ENCODE measurements around the gene TULP4.

The TULP4 gene

GRCh38 chr6:158268361-158269147 lies 43.7 kb upstream of the TULP4 start:
- TF ChIP-seq, protein P1, sequence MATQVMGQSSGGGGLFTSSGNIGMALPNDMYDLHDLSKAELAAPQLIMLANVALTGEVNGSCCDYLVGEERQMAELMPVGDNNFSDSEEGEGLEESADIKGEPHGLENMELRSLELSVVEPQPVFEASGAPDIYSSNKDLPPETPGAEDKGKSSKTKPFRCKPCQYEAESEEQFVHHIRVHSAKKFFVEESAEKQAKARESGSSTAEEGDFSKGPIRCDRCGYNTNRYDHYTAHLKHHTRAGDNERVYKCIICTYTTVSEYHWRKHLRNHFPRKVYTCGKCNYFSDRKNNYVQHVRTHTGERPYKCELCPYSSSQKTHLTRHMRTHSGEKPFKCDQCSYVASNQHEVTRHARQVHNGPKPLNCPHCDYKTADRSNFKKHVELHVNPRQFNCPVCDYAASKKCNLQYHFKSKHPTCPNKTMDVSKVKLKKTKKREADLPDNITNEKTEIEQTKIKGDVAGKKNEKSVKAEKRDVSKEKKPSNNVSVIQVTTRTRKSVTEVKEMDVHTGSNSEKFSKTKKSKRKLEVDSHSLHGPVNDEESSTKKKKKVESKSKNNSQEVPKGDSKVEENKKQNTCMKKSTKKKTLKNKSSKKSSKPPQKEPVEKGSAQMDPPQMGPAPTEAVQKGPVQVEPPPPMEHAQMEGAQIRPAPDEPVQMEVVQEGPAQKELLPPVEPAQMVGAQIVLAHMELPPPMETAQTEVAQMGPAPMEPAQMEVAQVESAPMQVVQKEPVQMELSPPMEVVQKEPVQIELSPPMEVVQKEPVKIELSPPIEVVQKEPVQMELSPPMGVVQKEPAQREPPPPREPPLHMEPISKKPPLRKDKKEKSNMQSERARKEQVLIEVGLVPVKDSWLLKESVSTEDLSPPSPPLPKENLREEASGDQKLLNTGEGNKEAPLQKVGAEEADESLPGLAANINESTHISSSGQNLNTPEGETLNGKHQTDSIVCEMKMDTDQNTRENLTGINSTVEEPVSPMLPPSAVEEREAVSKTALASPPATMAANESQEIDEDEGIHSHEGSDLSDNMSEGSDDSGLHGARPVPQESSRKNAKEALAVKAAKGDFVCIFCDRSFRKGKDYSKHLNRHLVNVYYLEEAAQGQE (IDR thresholded peaks at IDR 0.05; ENCODE audit: low read depth) = no peak
- TF ChIP-seq CEBPB (IDR thresholded peaks at IDR 0.05) (no peak), NFIC (IDR thresholded peaks at IDR 0.05) (no peak), EP300 (IDR thresholded peaks at IDR 0.05; ENCODE audit: borderline replicate concordance) (no peak), TEAD4 (IDR thresholded peaks at IDR 0.05) (no peak), ZBTB7A (IDR thresholded peaks at IDR 0.05; ENCODE audit: low read depth) (no peak), RAD21 (IDR thresholded peaks at IDR 0.05; ENCODE audit: low read depth) (no peak), YY1 (IDR thresholded peaks at IDR 0.05; ENCODE audit: low read depth) (no peak)
- TF ChIP-seq, protein P2, sequence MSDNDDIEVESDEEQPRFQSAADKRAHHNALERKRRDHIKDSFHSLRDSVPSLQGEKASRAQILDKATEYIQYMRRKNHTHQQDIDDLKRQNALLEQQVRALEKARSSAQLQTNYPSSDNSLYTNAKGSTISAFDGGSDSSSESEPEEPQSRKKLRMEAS (IDR thresholded peaks at IDR 0.05) = no peak

DNA sequence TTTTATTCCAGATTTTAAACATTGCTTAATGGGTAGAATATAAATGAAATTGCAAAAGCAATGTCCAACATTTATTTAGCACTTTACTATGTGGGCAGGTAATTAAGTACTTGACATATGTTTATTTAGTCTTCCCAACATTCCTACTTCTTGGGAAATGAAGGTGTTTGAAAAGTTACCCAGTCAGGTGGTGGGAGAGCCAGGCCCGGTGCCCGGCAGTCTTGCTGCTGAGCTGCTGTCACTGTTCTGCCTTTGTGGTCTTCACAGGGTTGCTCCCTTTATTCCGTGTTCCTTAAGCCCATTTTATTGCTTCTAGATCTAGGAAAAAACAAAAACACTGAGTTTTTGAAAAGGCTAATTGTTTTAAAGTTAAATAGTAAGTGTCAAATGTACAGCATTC lies 42.6 kb upstream of the TULP4 start:
- TF ChIP-seq, protein P1 (IDR thresholded peaks at IDR 0.05; ENCODE audit: low read depth) = no peak
- TF ChIP-seq EP300 (IDR thresholded peaks at IDR 0.05; ENCODE audit: borderline replicate concordance) (no peak), TEAD4 (IDR thresholded peaks at IDR 0.05) (no peak), RAD21 (IDR thresholded peaks at IDR 0.05; ENCODE audit: low read depth) (no peak), ZBTB7A (IDR thresholded peaks at IDR 0.05; ENCODE audit: low read depth) (no peak), NFIC (IDR thresholded peaks at IDR 0.05) (no peak), CEBPB (IDR thresholded peaks at IDR 0.05) (no peak), FOXM1 (IDR thresholded peaks at IDR 0.05; ENCODE audit: borderline replicate concordance, low read depth) (no peak), USF1 (IDR thresholded peaks at IDR 0.05) (no peak), CREB1 (IDR thresholded peaks at IDR 0.05; ENCODE audit: low read depth) (no peak), TCF12 (IDR thresholded peaks at IDR 0.05; ENCODE audit: low read depth) (no peak), YY1 (IDR thresholded peaks at IDR 0.05; ENCODE audit: low read depth) (no peak)
- TF ChIP-seq, protein P2 (IDR thresholded peaks at IDR 0.05) = no peak

DNA sequence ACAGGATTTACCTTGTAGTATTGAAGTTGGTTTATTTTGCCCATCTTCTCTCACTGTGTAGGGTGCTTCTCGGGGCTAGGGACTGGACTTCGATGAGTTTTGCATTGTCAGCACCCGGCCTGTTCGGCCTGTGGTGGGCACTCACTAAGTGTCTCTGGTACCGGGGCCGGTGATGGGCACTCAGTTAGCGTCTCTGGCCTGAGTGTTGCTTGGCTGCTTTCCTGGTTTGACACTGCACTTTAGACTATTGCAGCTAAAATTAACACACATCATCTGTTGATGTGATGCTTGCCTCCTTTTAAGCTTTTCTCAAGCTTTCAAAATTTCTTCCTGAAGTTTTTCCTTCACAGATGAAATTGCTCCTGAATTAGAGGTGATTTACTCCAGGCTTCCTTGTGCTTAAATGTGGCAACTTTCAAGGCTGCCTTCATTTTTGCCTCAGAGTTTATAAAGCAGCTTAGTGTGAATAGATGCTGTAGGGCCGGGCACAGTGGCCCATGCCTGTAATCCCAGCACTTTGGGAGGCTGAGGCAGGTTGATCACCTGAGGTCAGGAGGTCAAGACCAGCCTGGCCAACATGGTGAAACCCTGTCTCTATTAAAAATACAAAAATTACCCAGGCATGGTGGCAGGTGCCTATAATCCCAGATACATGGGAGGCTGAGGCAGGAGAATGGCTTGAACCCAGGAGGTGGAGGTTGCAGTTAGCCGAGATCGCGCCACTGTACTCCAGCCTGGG lies 41.7 kb upstream of the TULP4 start:
- no peak for TF ChIP-seq EGR1 (IDR thresholded peaks at IDR 0.05)
- TF ChIP-seq NFIC (IDR thresholded peaks at IDR 0.05) = no peak
- no peak for TF ChIP-seq EP300 (IDR thresholded peaks at IDR 0.05; ENCODE audit: borderline replicate concordance)
- TF ChIP-seq CREB1 (IDR thresholded peaks at IDR 0.05; ENCODE audit: low read depth) = no peak
- no peak for TF ChIP-seq FOXM1 (IDR thresholded peaks at IDR 0.05; ENCODE audit: borderline replicate concordance, low read depth)
- TF ChIP-seq TEAD4 (IDR thresholded peaks at IDR 0.05) = no peak
- TF ChIP-seq, protein P2 (IDR thresholded peaks at IDR 0.05) = no peak
- TF ChIP-seq USF1 (IDR thresholded peaks at IDR 0.05) = no peak
- TF ChIP-seq TCF12 (IDR thresholded peaks at IDR 0.05; ENCODE audit: low read depth) = no peak
- no peak for TF ChIP-seq ZBTB7A (IDR thresholded peaks at IDR 0.05; ENCODE audit: low read depth)
- TF ChIP-seq YY1 (IDR thresholded peaks at IDR 0.05; ENCODE audit: low read depth) = no peak
- no peak for TF ChIP-seq TAF1 (IDR thresholded peaks at IDR 0.05; ENCODE audit: low read depth)
- TF ChIP-seq, protein P1 (IDR thresholded peaks at IDR 0.05; ENCODE audit: low read depth) = no peak
- TF ChIP-seq CEBPB (IDR thresholded peaks at IDR 0.05) = no peak
